HG03135 (cell line): ENCODE data around the gene FCHSD2.

ENCODE experiments used
- ATAC-seq: cut with Tn5 transposase; IDR thresholded peaks from one replicate; pipeline ENCODE4 v1.9.1; 2021; ENCODE audit warnings: mild to moderate bottlenecking, moderate library complexity; ENCODE audit not compliant: unreplicated experiment

Gene FCHSD2

DNA sequence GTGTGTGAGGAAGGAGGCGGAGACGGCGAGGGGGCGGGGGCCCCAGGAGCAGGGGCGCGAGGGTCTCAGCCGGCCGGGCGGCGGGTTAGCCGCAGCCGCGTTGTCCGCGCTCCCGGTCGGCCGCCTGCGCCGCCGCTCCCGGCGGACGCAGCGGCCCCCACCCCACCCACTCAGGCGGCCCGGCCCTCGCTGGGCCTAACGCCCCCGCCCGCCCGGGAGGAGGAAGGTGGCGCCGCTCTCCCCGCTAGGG lies at the start of gene FCHSD2:
Gene FCHSD2 (minus strand): TSS at position 191 of the 250 bp plus-strand sequence. CDS start 441 bp downstream, outside the sequence.
- ATAC-seq = no peak

DNA sequence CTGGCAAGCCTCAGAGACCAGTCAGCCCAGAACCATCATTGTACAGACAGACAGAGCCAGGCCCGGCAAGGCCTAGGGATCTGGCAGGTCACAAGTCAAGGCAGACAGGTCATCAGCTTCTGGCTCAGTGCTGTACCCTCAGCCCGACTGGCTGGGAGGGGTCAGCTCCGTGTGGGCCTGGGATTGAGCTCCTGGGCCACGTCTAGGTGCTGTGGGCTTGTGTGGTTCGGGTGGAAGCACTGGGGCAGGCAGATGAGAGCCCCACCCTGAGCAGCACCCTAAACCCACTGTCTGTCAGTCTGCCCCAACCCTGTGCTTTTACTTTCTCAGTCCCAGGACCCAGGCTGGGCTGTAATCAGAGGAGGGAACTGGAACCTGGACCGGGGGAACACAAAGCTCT lies 49.0 kb upstream of the FCHSD2 start:
- ATAC-seq = no peak

DNA sequence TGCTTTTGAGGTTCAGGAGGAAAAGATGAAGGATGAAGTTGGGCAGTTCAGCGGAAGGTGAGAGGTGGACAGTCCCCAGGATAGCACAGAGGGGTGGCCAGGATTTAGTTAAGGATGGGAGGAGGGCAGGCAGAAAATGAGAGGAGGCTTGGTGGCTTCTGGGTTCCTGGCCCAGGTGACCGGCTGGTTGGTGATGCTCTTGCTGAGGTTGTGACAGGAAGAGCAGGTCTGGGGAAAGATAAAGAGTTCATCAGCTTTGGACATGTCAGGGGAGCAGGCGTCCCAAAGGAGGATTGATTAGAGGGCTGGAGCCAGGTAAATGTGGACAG lies 48.4 kb upstream of the FCHSD2 start:
- ATAC-seq = no peak

GRCh38 chr11:73189723-73190556 lies 47.8 kb upstream of the FCHSD2 start:
- no peak for ATAC-seq

GRCh38 chr11:73189315-73189714 lies 47.2 kb upstream of the FCHSD2 start:
- no peak for ATAC-seq

DNA sequence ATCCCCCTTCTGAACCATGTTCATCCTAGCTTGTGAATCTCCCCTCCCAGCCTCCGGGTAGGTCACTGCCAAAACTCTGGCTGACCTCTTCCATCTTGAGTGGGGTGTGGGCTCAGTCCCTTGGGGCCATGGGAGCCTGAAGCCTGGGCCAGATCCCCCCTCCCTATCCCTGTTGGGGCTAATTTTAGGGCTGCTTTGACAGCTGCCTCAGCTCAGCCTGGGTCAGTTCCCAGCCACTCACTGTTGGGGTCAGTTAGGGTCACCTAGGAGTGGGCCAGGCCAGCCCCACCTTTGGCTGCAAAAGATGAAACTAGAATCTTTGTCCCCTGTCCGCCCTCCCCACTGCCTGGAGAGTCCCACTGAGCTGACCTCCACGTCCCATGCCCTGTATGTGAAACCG lies 46.2 kb upstream of the FCHSD2 start:
- no peak for ATAC-seq

DNA sequence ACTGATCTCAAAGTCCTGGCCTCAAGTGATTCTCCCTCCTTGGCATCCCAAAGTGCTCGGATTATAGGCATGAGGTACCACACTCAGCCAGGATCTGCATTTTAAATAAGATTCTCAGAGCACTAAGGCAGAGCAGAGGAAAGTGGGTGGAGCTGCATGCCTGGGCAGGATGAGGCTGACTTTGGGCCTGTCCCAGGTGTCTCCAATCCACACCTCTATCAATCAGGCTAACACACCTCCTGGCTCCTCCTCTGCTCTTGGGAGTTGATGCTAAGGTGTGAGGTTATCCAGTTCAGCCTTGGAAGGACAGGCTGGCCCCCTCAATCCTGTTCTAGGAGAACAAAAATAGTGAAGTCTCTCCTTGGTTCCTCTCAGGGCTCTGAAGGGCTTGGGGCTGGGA lies 45.7 kb upstream of the FCHSD2 start:
- ATAC-seq = no peak

DNA sequence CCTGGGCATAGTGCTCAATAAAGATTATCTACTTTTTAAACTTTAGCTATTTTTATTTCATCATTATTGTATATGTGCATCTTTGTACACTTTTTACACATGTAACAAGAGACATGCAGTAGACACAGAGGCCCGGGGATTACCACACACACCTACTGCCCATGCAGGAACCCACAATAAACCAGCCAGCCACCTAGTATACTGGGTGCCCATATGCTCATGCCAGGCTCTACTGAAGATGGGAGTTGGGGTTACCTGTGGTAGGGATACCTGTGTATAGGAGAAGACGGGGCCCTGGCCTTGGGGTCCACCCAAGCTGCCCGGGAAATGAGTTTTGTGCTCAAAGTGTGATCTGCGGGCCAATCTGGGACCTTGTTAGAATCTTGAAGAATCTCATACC lies 44.8 kb upstream of the FCHSD2 start:
- ATAC-seq = no peak

DNA sequence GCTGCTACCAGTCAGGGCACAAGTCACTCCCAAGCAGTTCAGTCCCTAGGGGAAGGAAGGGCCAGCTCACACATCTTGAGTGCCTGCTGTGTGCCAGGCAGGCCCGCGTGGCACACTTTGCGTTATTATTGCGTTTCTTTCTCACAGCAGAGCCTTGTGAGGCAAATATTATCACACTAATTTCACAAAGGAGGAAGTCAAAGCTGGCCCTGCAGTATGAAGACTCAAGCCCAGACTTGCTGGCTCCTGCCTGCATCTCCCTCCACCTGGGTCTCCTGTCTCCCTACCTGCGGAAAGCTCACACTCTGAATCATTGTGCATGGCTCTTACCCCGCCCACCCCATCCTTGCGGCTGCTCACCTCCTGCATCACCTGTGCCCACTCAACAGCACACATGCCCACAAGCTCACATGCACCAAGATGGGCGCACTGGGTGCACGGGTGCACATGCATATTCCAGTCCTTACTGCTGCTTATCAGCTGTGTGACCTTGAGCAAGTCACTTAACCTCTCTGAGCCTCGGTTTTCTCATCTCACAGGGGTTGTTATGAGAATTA lies 44.3 kb upstream of the FCHSD2 start:
- ATAC-seq = no peak

- ATAC-seq = no peak
These were observed 43.7 kb upstream of the FCHSD2 start for GRCh38 chr11:73185680-73186293.

DNA sequence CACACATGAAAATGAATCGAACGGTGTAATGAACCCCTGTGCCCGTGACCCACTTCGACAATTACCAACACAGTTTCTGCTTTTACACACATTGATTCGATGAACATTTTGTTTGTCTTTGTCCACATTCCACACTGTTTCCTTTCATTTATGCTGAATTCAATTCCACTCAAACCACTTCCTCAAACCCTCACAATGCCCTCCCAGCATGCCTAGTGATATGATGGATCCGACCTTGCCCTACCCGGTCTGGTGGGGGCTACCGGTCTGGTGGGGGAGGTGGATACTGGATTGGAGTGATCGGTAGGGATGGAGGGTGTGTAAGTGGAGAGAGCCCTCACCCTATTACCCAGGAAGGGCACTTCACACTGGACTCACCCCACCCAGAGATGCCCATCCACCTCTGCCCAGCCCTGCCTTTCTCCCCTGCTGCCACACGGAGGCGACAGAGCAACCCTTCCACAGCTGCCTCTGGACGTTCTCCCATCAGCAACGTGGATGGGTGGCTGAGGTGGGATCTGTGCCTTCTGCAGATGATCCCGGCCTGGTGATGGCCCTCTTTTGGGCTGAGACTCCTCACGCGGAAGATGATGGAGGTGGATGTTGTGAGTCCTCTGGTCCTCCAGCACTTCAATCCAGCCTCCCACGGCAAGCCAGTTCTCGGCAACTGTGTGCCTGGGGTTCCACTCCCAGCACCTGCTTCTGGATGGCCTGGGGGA lies 43.0 kb upstream of the FCHSD2 start:
- no peak for ATAC-seq

- ATAC-seq = no peak
These were observed 40.8 kb upstream of the FCHSD2 start for GRCh38 chr11:73182824-73183321.

DNA sequence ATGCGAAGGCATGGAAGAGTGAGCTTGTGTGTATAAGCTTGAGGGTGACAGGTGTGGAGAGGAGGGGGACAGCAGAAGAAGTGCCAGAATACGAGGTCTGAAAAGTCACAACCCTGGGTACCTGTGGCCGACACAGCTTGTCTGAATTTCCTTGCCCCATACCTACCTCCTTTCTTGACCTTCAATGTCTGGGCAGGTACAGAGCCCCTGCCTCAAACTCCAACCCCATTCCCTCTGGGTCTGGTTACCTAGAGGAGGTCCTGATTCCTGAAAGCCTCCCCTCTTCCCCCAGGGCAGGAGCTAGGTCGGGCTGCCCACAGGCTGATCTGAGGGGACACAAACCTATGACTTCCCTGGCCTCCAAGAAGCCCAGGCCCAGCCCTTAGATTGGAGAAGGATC lies 36.6 kb upstream of the FCHSD2 start:
- ATAC-seq = no peak

- no peak for ATAC-seq
These were observed 35.8 kb upstream of the FCHSD2 start for GRCh38 chr11:73177778-73178539.

- ATAC-seq = no peak
These were observed 35.3 kb upstream of the FCHSD2 start for GRCh38 chr11:73177380-73177777.

DNA sequence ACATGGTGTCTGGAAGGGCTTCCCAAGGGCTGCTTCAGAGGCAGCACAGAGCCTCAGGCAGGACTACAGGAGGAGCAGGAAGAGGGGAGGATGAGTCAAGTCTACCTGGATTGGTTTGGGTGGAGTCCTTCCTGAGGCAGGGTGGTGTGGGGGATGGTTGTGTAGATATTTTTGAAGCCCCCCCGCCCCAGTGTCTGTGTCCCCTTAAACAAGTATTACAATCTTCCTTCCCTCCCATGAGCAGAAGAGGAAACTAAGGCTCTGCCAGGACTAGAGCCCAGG lies 34.7 kb upstream of the FCHSD2 start:
- no peak for ATAC-seq

- no peak for ATAC-seq
These were observed 34.2 kb upstream of the FCHSD2 start for GRCh38 chr11:73176145-73176873.

DNA sequence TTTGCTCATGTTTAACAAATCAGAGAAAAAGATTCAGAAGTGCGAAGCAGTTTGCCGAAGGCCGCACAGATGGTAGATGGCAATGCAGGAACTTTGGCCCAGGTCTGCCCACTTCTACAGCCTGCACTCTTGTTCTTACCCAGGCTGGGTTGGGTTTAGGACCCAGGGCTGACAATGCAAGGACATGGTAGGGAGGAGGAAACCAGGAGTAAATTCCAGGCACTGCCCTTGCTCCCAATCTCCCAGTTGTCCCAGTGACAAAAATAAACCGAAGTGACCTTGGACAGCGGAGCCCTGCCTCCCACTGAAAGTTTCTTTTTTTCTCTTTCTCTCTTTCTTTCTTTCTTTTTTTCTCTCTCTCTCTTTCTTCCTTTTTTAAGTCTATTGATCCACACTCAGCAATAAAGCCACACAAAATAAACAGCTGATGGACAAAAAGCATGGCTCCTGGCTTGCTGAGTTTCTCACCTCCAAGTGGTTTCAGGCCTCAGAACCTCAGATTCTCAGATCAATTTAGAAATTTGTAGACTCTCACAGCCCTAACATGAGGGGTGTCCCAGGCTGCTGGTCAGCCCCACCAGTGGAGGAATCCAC lies 33.5 kb upstream of the FCHSD2 start:
- no peak for ATAC-seq

DNA sequence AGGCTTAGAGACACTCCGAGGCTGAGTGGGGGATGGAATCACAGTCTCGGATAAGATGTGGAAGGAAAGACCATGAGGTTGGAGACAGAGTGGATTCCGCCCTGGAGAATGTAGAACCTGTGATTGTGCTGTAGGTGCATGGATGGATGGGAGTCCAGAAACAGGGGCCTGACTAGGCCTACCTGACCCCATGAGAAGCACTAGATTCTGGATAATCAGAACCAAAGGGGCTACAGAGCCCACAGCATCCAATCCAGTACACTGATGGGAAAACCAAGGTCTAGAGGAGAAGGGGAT lies 32.3 kb upstream of the FCHSD2 start:
- ATAC-seq = no peak

- ATAC-seq = no peak
These were observed 31.8 kb upstream of the FCHSD2 start for GRCh38 chr11:73173755-73174494.
